GM19324 (cell line): ENCODE data around the gene IGF2BP3.
A peak's percentile ranks its signal among the peaks of the same experiment; 100 is the strongest.

ENCODE experiments used
- ATAC-seq: cut with Tn5 transposase; IDR thresholded peaks from one replicate; pipeline ENCODE4 v1.9.1; 2021; ENCODE audit warnings: mild to moderate bottlenecking, moderate library complexity; ENCODE audit not compliant: unreplicated experiment, low FRiP score

The IGF2BP3 gene

DNA sequence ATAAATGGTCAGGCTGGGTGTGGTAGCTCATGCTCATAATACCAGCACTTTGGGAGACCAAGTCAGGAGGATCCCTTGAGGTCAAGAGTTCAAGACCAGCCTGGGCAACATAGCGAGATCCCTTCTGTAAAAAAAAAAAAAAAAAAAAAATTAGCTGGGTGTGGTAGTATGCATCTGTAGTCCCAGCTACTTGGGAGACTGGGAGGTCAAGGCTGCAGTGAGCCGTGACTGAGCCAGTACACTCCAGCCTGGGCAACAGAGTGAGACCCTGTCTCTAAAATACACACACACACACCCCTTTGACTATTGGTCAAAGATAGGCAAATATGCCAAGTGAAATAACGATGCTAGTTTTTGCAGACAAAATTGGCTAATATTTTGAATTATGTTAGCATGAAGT, 80.6 kb downstream of the IGF2BP3 start:
- ATAC-seq = no peak

DNA sequence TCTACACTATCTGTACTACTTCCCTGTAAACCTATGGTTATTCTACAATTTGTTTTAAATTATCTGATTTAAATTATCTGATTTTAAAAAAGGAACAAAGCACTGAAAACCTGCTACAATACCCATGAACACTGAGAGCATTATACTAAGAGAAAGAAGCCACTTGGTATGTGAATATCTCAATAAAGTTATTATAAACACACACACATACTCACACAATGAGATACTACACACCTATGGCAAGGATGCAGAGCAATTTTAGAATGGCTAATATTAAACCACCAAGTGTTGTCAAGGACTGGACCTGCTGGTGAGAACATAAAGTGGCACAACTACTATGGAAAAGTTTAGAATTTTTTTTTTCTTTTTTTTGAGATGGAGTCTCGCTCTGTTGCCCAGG, 82.7 kb downstream of the IGF2BP3 start:
- ATAC-seq = no peak

DNA sequence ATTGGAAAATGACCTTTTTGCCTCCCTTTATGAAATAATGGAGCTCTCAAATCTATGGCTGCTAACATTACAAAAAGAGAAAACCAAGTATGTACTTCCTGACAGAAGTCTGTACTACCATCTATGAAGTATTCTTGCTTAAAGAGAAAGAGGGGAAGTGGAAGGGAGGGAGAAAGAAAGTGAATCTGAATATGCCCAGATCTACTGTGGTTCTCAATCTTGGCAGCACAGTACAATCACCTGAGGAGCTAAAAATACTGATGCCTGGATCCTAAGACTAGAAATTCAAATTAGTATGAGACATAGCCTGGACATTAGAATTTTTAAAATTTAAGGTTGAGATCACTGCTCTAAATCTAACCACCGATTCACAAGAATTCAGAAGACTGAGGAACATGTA, 85.2 kb downstream of the IGF2BP3 start:
- no peak for ATAC-seq

DNA sequence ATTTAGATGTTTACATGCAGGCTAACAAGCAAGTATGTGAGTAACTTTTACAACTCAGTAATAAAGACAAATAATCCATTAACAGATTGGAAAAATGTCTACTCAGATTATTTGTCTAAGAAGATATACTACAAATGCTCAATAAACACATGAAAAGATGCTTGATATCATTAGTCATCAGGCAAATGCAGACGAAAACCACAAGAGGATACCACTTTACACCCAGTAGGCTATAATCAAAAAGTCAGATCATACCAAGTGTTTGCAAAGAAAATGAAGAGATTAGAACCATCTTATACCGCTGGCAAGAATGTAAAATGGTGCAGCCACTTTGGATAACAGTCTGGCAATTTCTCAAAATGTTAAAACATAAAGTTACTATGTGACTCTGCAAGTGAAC, 87.1 kb downstream of the IGF2BP3 start:
- ATAC-seq = no peak

DNA sequence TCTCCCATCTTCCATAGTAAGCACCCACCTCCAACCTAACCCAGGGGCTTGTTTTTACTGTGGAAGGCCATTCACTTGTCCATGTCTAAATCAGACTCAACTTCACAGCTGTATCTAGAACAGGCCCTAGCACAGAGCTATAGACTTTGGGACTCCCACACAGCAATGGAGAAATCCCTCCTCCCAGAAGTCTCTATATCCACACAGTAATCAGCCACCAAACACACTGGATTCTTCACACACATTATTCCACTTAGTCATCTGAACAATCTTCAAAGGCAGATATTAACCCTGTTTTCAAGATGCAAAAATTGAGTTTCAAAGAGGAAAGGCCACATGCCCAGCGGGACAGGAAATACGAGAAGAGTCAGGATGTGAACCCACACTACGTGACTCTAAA, 89.3 kb downstream of the IGF2BP3 start:
- no peak for ATAC-seq

DNA sequence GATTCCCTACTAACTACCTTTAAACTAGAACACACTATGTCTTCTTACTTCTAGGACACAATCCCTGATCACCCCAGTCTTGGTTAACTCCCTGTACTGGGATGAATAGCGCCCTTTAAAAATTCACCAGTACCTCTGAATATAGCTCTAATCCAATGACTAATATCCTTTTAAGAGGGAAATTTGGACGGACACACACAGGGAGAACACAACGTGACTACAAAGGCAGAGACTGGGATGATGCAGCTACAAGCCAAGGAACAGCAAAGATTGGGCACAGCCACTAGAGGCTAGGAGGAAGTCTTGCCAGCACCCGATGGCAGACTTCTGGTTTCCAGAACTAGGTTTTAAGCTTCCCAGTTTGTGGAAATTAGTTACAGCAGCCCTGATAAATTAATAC, 89.7 kb downstream of the IGF2BP3 start:
- ATAC-seq = no peak

DNA sequence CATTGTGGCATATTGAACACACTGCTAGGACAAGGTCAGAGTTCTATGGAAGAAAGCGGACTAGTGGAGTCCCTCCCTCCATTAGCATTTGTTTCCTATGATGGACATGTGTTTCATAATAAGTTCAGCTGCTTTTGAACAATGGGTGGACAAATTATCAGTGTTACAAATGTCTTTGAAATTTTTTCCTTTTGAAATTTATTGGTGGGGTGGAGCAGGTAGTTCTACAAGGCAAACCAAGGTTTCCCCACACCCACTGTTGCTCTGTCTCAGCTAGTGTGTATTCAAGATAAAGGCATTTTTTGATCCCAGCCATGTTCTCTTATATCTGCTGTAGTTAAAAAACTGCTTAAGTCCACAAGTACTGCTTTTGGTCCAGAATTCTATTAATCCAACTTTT, 91.3 kb downstream of the IGF2BP3 start:
- ATAC-seq = no peak

DNA sequence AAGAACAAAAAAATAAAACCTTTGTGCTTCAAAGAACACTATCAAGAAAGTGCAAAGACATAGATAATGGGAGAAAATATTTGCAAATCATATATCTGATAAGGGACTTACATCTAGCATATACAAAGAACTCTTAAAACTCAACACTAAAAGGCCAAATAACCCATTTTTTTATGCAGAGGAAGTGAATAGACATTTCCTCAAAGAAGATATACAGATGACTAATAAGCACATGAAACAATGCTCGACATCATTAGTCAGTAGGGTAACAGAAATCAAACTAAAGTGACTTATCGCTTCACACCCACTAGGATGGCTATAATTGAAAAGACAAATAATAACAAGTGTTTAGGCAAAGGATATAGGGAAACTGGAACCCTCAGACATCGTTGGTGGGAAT, 93.2 kb downstream of the IGF2BP3 start:
- ATAC-seq = no peak

DNA sequence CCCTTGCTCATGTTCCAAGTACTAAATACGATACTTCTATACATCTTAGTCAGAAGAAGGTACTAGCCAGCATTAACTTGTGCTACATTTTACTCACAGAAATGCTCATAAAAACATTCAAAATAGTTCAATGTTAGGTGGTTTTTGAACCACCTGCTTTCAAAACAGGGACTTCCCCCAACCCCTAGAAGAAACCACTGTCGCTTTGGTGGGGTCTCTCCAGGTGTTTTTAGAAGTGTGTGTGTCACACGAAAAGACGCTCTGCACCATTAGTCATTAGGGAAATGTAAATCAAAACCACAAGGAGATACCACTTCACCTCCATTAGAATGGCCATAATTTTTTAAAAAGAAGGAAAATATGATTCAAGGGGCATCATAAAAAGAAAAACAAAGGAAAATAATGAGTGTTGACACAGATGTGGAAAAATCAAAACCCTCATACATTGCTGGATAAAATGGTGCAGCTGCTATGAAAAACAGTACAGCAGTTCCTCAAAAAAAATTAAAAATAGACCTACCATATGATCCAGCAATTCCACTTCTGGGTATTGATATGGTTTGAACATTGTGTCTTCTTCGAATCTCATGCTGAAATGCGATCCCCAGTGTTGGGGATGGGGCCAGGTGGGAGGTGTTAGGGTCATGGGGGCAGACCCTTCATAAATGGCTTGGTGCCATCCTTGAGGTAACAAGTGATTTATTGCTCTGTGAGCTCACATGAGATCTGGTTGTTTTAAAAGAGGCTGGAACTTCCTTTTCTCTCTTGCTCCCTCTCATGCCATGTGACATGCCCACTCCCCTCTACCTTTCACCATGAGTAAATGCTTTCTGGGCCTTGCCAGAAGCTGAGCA, 96.9 kb downstream of the IGF2BP3 start:
- peak; percentile 36 for ATAC-seq

DNA sequence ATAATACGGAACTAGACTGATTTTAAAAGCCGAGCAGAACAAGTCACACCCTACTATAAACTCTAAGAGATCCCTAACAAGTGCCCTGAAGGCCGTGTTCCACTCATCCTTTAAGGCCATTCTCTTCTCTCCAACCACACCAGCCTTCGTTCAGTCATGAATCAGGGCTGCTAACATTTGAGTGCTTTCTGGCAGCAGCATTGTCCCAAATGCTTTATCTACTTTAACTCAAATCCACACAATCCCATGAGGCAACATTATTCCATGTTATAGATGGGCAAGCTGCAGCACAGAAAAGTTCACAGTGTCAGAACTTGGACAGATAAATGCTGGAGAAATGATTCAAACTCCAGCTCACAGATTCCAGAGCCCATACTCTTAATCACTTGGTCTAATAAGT, 97.7 kb downstream of the IGF2BP3 start:
- ATAC-seq = no peak

DNA sequence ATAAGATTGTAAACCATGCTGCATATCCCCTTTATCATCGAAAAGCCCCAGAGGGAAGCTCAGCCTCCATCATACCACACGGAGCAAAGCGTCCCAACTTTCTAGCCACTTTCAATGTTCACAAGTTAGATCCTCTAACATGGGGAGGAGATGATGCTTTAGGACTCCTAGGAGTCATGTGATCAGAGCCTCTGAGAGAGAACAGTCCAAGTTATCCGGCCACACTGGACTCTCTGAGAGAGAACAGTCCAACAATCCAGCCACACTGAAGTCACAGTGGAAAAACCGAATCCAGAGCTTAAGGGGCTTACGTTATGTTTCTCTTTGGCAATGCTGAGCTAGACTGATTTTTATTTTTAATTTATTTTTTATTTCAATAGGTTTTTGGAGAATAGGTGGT, 98.6 kb downstream of the IGF2BP3 start:
- ATAC-seq = no peak

DNA sequence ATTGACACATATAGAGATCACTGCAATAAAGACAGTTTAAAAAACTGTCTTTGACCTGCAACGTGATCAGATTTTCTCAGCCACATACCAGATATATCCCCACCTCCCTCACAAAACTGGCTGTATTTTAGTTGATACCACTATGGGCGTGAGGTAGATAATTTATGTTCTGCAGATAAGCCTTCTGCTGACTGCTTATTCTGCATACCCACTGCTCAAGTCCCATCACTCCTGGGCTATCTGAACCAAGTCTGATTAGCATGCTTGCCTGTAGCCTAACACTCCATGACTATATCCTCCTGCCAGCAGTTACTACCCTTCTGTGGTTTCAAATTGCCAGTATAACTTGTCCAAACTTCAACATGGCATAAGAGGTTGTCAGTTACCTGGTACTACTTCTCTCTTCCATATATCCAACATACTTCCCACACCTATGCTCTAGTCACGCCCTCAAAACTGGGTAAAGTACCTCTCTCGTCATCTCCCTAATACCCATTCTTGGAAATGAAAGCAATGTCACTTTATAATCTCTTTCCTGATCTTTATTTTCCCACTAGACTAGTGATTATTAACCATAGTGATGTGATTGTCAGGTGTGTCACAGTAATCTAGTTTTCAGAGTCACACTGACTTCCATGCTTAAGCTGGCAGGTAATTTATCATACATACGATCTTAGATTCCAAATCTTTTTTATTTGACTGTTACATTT, 100.4 kb downstream of the IGF2BP3 start:
- no peak for ATAC-seq

DNA sequence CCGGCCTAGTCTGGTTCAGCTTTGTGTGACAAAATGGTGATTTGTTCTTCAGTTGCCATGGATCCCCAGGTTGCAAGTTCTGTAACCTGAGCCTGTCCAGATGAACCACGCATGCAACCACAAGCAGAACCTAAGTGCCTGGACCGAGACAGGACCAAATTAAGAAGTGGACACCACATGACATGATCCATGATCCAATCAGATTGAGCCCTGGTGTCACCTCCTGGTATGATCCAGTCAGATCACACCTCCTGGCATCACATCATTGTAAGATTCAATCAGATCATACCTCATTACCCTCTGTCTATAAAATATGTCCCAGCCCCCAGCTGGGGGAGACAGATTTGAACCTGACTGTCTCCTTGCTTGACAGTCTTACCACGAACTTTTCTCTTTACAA, 101.2 kb downstream of the IGF2BP3 start:
- no peak for ATAC-seq

DNA sequence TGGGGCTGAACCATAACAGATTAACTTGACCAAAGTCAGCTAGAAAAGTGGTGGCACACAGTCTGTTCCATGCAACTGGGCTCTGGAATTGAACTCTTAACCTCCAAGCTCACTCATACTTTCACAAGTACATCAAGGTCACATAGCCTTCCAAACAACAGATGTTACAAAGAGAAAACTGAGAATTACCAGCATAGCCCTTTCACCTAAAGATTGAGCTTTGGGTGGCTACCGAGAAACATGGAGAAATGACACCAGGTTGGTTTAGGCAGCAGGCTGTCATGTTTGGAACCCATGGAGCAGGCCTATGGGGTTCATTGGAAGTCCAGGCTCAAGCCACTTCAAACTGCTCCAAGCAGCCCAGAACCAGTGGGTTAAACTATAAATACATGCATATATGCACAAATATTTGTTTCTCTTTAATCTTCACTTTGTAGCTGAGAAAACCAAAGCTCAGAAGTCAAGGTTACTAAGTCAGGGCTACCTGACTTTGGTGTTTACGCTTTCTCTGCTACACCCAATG, 112.1 kb downstream of the IGF2BP3 start:
- no peak for ATAC-seq

DNA sequence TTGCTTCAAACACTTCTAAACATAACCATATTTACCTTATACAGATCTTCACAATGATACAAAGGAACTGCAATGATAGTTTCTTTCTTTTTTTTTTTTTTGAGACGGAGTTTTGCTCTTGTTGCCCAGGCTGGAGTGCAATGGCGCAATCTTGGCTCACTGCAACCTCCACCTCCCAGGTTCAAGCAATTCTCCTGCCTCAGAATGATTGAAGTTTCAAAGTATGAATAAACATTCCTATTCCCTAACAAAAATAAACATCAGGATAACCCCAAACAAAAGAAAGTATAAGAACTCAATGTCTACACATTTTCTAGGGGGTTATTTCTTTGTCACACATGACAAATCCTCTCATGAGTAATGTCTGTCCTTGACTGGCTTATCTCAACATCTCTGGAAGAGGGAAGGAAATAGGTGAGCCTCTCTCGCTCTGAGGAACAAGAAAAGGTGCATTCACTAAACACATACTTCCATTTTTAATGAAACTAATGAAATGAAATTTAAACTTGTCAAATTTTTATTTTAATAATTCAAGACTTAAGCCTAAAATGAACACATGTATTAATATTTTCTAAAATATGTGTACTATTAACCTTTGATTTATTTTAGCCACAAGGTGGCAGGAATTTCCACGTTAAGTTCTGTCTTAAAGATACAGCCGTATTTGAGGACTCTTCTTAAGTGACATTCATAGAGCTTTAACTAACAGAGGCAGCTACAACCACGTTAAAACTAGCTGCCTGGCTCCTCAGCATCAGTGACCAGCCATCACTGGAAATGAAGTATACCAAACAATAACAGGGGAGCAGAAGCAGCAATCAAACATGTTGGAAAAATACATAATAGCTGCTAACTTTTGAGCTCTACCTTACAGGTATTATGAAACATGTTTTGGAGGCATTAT, 112.8 kb downstream of the IGF2BP3 start:
- no peak for ATAC-seq

DNA sequence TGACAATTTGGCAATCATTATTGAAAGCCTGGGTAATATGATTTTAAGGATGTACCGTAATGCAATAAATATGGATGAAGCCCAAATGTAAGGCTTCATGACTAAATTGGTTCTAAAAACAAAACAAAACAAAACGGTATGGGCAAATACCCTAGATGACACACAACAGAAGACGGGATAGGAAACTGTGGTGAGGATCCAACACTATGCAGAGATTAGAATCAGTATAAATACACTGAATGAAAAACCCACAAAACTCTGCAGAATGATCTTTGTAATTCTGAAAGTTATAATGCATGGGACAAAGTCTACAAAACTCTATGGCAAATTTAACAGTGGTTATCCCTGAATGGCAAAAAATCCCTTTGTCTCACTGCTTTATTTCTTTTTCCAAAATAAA, 113.6 kb downstream of the IGF2BP3 start:
- no peak for ATAC-seq

DNA sequence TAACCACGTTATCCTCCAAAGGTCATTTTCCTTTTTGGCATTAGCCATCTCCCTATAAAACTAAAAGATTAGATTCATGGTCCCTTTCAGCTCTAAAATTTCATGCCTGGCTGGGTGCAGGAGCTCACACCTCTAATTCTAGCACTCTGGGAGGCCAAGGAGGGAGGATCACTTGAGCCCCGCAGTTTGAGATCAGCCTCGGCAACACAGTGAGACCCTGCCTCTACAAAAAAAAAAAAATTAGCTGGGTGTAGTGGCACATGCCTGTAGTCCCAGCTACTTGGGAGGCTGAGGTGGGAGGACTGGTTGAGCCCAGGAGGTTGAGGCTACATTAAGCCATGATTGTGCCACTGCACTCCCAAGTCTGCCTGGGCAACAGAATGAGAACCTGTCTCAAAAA, 114.1 kb downstream of the IGF2BP3 start:
- no peak for ATAC-seq

DNA sequence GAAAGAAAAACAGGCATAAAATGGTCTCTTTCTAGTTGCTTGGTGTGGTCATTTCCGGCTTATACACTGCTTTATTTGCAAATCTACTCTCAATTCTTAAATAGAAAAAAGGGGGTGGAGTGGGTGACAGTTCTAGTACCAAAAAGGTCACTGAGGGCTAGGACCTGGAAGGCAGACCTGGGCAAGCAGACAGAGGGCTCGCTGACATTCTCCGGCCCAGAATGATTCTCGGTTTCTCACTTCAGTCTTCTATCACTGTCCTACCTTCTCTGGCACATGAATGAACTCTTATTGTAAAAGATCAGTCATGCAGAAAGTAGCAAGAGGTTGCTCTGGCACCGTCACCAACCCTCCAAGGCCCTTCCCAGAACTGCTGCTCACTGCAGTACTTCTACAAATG, 117.1 kb downstream of the IGF2BP3 start:
- ATAC-seq = no peak

DNA sequence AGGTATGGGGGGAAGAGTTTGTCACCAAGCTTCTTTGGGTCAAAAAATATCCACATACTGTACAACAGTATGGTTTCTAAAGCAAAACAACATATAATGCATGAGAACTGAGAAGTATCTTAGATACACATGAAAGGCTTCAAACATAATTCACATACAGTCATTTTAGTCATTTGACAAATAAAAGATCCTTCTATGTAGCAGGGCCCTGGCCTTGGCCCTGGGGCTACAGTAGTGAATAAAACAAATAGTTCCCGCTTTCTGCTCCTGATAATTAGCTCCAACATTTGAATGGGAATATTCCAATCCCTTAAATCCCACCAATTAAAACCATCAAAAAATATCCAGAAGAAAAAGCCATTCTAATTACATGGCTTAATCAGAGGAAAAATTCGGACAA, 119.8 kb downstream of the IGF2BP3 start:
- no peak for ATAC-seq

DNA sequence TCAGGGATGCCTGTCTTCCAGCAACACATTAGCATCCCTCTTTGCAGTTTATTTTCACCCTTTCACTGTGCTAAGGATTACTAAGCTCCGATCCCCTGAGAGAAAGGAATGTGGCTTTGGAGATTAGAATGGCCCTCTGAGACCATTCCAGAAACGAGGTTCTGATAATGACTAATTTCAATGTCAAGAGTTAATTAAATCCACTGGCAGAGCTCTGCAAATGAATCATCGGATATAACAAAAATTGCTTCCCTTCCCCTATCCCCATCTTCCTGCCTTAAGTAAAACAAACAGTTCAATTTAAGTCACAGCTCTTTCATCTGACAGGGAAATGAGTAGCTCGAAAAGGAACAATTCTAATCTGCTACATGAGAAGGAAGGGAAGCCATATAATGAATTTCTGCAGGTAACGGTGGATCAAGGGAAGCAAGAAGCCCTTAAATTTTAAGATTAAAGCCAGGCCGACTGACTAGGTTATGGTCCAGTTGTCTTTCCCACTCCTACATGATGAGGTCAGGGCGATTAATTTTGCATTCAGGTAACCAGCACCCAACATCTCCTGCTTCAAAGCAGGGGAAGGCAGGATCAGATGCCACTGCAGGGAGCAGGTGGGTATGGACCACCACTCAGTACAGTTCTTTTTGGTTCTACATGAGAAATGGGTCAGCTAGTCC, 120.7 kb downstream of the IGF2BP3 start:
- no peak for ATAC-seq
